NCI-H82 (cell line): ENCODE data around the gene GABARAP.
A peak's percentile ranks its signal among the peaks of the same experiment; 100 is the strongest.

Source experiments
- DNase-seq: peaks from one replicate; lab custom pipeline; 2025; lab: John Stamatoyannopoulos, UW

GABARAP gene

DNA sequence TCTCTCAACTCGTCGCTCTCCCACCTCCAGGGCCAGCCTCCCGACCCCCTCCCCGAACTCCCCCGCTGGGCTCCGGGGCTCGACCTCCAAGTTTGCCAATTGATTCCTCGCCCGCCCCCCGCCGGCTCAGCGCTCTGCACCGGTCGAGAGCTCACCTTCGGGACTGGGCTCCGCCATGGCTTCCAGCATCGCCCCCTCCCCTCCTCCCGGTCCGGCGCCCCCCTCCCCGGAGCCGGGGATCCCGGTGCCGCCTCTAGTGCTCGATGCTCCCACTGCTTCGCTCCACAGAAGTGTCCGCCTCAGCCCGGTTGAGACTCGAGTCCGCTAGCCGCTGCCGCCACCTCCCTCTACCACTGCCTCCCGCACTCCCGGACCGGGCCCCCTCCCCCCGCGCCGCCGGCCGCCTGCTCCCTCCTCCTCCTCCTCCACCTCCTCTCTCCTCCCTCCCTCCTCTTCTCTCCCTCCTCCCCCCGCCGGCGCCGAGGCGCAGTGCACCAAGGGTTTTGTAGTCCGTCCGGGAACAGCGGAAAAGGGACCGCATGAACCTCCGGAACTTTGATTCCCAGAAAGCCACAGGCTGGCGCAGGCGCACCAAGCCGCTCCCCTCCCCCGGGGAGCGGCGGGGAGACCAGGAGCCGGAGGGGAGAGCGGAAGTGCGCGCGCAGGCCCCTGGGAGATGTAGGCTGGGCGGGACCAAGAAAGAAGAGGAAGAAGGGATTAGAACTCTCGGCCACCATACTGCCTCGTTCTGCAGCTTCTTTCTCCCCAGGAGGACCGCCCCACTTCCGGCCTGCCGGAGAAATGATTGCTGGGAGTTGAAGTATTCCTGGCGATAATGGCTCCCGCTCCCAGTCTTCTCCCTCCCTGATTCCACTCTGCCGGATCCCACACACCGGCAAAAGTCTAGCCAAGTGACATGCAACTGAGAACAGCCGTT, 2.9 kb downstream of the GABARAP start, which contains the start of gene PHF23:
TSS of gene PHF23 (minus strand) at position 367 of the 937 bp plus-strand sequence. CDS start at position 189, 178 bp downstream.
- DNase-seq, result peak; percentile 100

GRCh38 chr17:7238420-7239090, 3.7 kb downstream of the GABARAP start:
- peak; percentile 70 for DNase-seq

GRCh38 chr17:7237761-7238419, 4.4 kb downstream of the GABARAP start:
- peak; percentile 91 for DNase-seq

GRCh38 chr17:7237266-7237760, 4.9 kb downstream of the GABARAP start:
- no peak for DNase-seq

DNA sequence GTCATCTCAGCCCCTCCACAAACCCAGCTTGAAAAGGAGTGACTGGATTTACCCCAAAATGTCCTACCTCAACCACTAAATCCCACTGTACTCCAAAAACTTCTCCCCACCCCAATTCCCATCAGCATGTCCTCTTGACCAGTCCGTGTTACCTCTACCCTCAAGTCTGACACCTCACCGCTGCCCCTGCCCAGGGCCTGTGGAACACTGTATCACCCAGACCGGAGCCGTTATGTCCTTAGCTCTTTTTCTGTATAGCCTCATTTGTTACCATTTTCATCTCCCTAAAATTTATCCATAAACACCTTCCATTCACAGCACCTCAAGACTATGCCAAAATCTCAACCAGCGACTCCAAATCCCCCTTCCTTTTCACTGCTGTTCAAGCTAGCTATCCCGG, 5.4 kb downstream of the GABARAP start:
- no peak for DNase-seq

- DNase-seq, result no peak
Measured at GRCh38 chr17:7235693-7236665, 6.3 kb downstream of the GABARAP start.

DNA sequence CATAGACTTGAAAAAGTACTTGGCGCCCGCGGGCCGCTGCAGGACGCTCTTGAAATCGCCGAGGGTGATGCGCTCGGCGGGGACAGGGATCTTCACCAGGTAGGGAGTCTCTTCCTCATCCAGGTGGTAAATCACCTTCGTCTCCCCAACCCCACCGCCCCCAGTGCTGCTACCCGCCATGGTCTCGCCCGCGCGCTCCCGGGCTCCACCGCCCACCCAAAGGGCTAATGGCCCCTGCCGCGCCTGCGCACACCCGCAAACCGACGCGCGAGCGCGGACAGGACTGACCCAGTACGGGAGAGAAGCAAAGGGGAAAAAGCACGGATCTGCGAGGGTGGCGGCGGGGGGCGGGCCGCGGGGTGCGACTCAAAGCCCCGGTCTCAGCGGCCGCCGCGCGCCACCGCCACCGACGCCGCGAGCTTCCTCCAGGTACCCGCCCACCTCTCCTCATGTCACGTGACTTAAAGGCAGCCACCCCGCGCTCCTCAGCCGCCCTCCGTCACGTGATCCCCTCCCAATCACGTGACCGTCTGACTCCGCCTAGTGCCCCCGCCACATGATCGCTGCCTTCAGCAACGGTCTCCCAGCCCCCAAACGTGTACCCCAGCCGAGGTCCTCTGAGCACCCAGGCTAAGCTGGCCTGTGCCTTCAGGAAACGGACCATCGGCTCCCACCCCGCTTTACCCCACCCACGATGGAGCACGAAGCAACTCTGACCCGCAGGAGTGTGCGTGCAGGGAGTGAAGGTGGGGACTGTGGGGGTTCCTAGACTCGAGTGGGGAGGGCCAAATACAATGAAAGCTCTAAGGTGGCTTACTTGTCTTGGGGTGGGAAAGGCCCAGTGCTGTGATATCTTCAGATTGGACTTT, 7.9 kb downstream of the GABARAP start, which contains the start of gene DVL2:
TSS of gene DVL2 (minus strand) at position 435 of the 869 bp plus-strand sequence. CDS start at position 180, 255 bp downstream.
- DNase-seq, result peak; percentile 99

DNA sequence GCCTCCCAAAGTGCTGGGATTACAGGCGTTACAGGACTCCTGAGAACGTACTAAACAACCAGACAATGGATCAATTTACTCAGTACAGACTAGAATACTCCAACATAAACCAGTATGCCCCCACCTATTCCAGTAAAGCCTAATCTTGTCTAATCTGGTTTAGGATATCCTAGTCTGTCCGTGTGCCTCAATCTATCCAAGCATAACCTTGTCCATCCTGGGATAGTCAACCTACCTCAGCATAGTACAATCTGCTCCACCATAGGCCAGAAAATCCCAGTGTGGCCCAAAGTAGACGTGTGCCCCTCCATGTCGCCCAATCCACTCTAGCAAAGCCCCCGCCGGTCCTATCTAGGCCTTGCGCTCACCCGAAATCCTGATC, 8.6 kb downstream of the GABARAP start:
- DNase-seq, result peak; percentile 83

DNA sequence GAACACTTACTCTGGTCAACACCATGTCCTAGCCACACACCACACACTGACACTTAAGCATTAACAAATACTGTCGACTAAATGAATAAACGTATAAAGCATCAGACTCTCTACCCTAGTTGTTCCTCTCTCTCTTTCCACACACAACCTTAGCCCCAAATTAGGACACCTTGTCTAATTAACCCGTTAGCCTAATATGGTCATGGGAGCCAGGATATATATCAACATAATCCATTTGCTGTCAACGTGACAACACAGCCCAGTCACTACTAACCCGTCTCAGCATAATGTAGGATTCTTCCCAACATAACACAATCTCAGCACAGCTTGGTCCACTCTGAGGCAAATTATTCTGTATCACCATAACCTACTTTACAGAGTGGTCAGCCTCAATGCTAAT, 10.1 kb downstream of the GABARAP start:
- DNase-seq, result no peak

GRCh38 chr17:7229504-7229903, 12.7 kb downstream of the GABARAP start:
- no peak for DNase-seq

- DNase-seq, result no peak
Measured at GRCh38 chr17:7228920-7229319, 13.3 kb downstream of the GABARAP start.

GRCh38 chr17:7226721-7227710, 15.2 kb downstream of the GABARAP start:
- DNase-seq, result no peak

DNA sequence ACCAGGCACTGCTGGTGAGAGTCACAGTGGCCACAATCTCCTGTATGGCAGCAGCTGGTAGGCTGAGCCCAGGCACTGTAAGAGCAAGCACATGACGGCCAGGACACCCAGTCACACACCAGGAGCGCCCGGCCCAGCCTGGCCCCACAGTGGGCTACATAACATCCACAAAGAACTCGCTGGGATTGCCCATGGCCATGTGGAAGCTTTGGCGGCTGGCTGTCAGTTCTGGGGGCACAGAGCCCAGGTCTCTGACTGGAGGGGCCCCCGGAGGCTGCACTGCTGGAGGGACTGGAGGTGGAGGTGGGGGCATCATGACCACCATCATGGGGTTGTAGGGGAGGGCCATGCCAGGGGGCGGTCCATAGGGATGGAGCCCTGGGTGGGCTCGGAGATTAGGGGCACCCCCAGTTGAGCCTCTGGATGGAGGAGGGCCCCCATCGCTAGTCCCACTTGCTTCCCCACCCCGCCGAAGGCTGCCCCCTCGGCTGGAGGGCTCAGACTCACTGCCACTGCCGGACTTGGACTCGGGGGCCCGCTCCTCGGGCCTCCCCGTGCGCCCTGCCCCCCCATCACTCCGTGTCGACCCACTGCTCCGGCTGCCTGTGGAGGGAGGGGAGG, 16.4 kb downstream of the GABARAP start:
- no peak for DNase-seq

DNA sequence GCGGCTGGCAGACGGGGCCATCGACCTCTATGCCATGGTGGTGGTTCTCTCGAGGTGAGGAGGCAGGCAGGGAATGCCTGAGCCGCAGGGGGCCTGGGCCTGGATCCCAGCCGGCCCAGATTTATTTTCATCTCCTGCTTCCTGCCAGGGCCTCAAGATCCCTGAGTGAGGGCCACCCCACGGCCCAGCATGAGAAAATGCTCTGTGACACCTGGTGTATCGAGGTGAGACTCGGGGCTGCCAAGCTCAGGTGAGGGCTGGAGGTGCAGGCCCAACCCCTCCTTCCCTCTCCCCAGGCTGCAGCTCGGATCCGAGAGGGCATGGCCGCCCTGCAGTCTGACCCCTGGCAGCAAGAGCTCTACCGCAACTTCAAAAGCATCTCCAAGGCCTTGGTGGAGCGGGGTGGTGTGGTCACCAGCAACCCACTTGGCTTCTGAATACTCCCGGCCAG, 17.6 kb downstream of the GABARAP start:
- DNase-seq, result no peak

DNA sequence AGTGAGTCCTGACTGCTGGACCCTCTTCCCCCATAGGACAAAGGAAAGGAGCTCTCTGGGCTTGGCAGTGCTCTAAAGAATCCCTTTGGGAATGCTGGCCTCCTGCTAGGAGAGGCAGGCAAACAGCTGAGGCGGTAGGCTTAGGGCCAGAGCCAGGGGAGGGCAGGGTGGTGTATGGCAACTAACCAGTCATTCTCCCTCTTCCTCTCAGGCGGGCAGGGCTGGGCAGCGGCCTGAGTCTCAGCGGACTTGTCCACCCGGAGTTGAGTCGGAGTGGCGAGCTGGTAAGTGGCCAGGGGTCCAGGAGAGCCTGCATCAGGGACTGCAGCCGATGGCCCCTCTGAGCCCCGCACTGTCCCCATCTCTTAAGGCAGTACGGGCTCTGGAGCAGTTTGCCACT, 18.1 kb downstream of the GABARAP start:
- DNase-seq, result no peak

GRCh38 chr17:7223375-7223774, 18.9 kb downstream of the GABARAP start:
- no peak for DNase-seq

DNA sequence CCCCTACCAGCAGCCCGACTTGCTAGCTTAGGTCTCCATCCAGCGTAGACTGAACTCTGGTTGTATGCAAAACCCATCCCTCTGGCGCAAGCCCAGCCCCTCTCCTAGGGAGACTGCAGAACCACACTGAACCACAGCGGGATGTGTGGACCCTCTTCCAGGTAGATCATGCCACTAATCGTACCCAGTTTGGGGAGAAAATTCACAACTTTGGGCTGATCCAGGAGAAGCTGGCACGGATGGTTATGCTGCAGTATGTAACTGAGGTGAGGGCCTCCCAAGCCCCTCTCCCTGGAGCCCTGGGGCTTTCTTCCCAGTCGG, 19.3 kb downstream of the GABARAP start:
- DNase-seq, result no peak
